ENCODE data around the gene TFF1.

Gene TFF1

GRCh38 chr21:42319376-42319775 lies 47.0 kb downstream of the TFF1 start:
- DNase-seq (ENCODE audit: low read depth in 2 of 3, low spot score in 1 of 3), result no peak

GRCh38 chr21:42317826-42318746 lies 48.2 kb downstream of the TFF1 start:
- DNase-seq (ENCODE audit: low read depth in 2 of 3, low spot score in 1 of 3), result no peak

- DNase-seq (ENCODE audit: low read depth in 2 of 3, low spot score in 1 of 3), result no peak
Observed at GRCh38 chr21:42317341-42317741, 49.0 kb downstream of the TFF1 start.

GRCh38 chr21:42316891-42317290 lies 49.4 kb downstream of the TFF1 start:
- no peak for DNase-seq (ENCODE audit: low read depth in 2 of 3, low spot score in 1 of 3)

- DNase-seq (ENCODE audit: low read depth in 2 of 3, low spot score in 1 of 3), result no peak
Observed at GRCh38 chr21:42315296-42315891, 50.9 kb downstream of the TFF1 start, which contains the start of gene TFF3. Gene TFF3 (minus strand): TSS chr21:42315409. CDS start chr21:42315374, 35 bp downstream.

GRCh38 chr21:42314616-42315295 lies 51.6 kb downstream of the TFF1 start:
- no peak for DNase-seq (ENCODE audit: low read depth in 2 of 3, low spot score in 1 of 3)

GRCh38 chr21:42313501-42313969 lies 52.8 kb downstream of the TFF1 start:
- no peak for DNase-seq (ENCODE audit: low read depth in 2 of 3, low spot score in 1 of 3)

- DNase-seq (ENCODE audit: low read depth in 2 of 3, low spot score in 1 of 3), result no peak
Observed at GRCh38 chr21:42312626-42313104, 53.7 kb downstream of the TFF1 start.

All from stimulated activated CD4-positive, alpha-beta T cell treated with anti-CD3 and anti-CD28 coated beads, Interleukin-12 subunit alpha, Interleukin-12 subunit beta, amount 100 ng/mL, for 48 hours (primary cell).